Fibroblast of mammary gland (primary cell): ENCODE measurements around the gene KRTAP25-1.
A peak's percentile ranks its signal among the peaks of the same experiment; 100 is the strongest.

Experiments used
- DNase-seq: peaks from one replicate; pipeline ENCODE4 v3.0.0-alpha.2; 2010; ENCODE audit warnings: low read depth
- H3K4me3 ChIP-seq: 2 replicates; pipeline ENCODE4 v1.5.1; 2011; ENCODE audit warnings: low read depth, mild to moderate bottlenecking, low read length, moderate library complexity; ENCODE audit not compliant: control insufficient read depth
- TF ChIP-seq, protein P1 (sequence below): conservative IDR thresholded peaks from 2 replicates; pipeline ENCODE4 v1.5.1; 2011; ENCODE audit warnings: low read depth, low read length, inconsistent platforms; ENCODE audit not compliant: control insufficient read depth, insufficient read depth

Gene KRTAP25-1, protein sequence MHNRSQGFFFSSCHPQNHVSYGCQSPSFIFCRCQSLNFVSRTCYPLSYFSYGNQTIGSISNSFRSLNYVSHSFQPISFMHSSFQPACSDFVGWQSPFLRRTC

DNA sequence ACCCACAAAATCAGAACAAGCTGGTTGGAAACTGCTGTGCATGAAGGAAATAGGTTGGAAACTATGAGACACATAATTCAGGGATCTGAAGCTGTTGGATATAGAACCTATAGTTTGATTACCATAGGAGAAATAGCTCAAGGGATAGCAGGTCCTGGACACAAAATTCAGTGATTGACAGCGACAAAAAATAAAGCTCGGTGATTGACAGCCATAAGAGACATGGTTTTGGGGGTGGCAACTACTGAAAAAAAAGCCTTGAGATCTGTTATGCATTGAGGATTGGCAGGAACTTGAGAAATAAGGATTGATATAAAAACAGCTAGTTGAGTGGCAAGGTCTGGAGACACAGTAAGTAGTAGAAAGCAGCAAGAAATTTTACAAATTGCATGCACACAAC is at the start of gene KRTAP25-1:
Gene KRTAP25-1, minus strand, starts transcription at position 300 of the 400 bp plus-strand sequence. Its CDS starts 24 bp downstream, at position 276.
- H3K4me3 ChIP-seq = no peak within 1 kb of the TSS
- DNase-seq = no peak
- TF ChIP-seq, protein P1, sequence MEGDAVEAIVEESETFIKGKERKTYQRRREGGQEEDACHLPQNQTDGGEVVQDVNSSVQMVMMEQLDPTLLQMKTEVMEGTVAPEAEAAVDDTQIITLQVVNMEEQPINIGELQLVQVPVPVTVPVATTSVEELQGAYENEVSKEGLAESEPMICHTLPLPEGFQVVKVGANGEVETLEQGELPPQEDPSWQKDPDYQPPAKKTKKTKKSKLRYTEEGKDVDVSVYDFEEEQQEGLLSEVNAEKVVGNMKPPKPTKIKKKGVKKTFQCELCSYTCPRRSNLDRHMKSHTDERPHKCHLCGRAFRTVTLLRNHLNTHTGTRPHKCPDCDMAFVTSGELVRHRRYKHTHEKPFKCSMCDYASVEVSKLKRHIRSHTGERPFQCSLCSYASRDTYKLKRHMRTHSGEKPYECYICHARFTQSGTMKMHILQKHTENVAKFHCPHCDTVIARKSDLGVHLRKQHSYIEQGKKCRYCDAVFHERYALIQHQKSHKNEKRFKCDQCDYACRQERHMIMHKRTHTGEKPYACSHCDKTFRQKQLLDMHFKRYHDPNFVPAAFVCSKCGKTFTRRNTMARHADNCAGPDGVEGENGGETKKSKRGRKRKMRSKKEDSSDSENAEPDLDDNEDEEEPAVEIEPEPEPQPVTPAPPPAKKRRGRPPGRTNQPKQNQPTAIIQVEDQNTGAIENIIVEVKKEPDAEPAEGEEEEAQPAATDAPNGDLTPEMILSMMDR = no peak

GRCh38 chr21:30338717-30339116 is 49.4 kb upstream of the KRTAP25-1 start:
- H3K4me3 ChIP-seq = no peak overlapping the region
- no peak for DNase-seq
- TF ChIP-seq, protein P1 = no peak

GRCh38 chr21:30337772-30338171 is 48.5 kb upstream of the KRTAP25-1 start:
- TF ChIP-seq, protein P1 = no peak
- DNase-seq = no peak
- no peak overlapping the region for H3K4me3 ChIP-seq

DNA sequence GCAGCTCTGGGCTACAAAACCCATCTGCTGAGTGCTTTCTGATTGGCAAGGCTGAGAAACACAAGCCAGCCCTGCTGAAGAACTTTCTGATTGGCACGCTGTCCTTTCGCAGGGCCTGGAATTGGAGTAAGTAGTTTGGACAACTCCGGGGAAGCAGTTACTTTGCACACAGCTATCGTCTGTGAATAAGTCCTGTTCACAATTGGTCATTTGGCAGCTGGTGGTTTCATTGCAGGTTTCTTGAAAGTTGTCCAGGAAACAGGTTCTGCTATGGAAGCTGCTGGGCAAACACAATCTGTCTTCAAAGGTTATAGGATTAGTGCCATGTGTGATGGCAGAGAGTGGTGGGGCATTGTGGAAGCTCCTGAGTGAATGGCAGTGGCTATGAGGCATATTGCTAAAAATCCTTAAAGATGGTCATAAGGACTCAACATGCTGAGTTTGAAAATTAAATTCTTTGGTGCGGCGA is 48.0 kb upstream of the KRTAP25-1 start, which contains the start of gene KRTAP27-1:
Gene KRTAP27-1, minus strand, starts transcription at position 419 of the 469 bp plus-strand sequence. Its CDS starts 26 bp downstream, at position 393.
- no peak within 1 kb of the TSS for H3K4me3 ChIP-seq
- DNase-seq = no peak
- TF ChIP-seq, protein P1 = no peak

GRCh38 chr21:30336596-30336995 is 47.3 kb upstream of the KRTAP25-1 start:
- TF ChIP-seq, protein P1 = no peak
- DNase-seq = peak; percentile 7
- no peak overlapping the region for H3K4me3 ChIP-seq

DNA sequence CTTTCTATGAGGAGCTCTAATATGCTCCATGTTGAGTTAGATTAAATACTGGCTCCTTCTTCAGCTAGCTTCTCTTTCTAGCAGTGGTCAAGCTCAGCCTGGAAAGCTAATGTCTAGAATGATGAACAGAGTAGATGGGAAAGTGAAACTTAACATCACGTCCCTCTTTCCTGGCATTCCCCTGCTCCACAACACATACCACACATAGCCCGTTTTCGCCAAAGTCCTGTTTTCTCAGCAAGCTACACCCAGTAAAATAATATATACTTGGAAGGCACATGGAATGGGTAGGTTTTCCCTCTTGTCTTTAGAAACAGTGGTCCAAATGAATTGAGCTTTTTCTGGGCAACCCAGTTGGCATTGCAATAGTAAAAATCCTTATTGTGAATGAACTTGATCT is 44.4 kb upstream of the KRTAP25-1 start:
- no peak overlapping the region for H3K4me3 ChIP-seq
- TF ChIP-seq, protein P1 = no peak

More for the DNA sequence above, 44.4 kb upstream of the KRTAP25-1 start:
- no peak for DNase-seq
